Prostate gland (tissue), 2 donors: ENCODE results near the gene MCC.

ENCODE experiments used
- CTCF ChIP-seq, 4 experiments: fragments of 200-600 bp in 2 of 4; fragments of 450-650 bp in 2 of 4; sonication (generic) in 2 of 4; IDR thresholded peaks; 1 replicate in 3 of 4; 2 replicates in 1 of 4; pipeline ENCODE4 v1.5.1; 2016 to 2019; ENCODE audit warnings: antibody characterized with exemption in 4 of 4, mild to moderate bottlenecking in 2 of 4, moderate library complexity in 2 of 4
- POLR2A ChIP-seq: fragments of 450-650 bp; IDR thresholded peaks from one replicate; pipeline ENCODE4 v1.6.1; 2016; ENCODE audit warnings: antibody characterized with exemption, mild to moderate bottlenecking

- TF ChIP-seq POLR2A (no peak), CTCF (IDR thresholded peaks at IDR 0.05) (no peak)
Measured at GRCh38 chr5:113161806-113162205, 326.4 kb downstream of the MCC start.
